22Rv1 (cell line): ENCODE measurements around the gene FOLR1.

Experiments used
- CTCF ChIP-seq: fragments of 450-650 bp; IDR thresholded peaks from 2 replicates; pipeline ENCODE4 v1.5.1; 2017; ENCODE audit warnings: mild to moderate bottlenecking
- ZFX ChIP-seq: fragments of 450-650 bp; IDR thresholded peaks from 2 replicates; pipeline ENCODE4 v1.6.1; 2017; ENCODE audit warnings: antibody characterized with exemption, borderline replicate concordance

- TF ChIP-seq CTCF (no peak), ZFX (no peak)
Measured at GRCh38 chr11:72150882-72151281, 41.1 kb upstream of the FOLR1 start.
